Measurements from ENCODE around the gene EXOC6B. TPM values are rescaled to one million over a fixed set of nuclear protein-coding genes. Genes with fewer than 3 reads are reported as not detected.

Gene EXOC6B
- total RNA-seq, 8 experiments from 2014 or later: 16.7 to 37.4 (median 25.3) TPM

- peak in 1 of 8 experiments; percentile 29 for ATAC-seq (replicated peaks in 6 of 8)
- no peak overlapping the region for H3K27ac ChIP-seq
- H3K4me3 ChIP-seq: no peak overlapping the region
- no peaks in the 10 kb centered on the region for H3K4me1 ChIP-seq (replicated peaks in 1 of 2)
- in situ Hi-C loops (cut with MboI; ENCODE audit: low pct_unique_long_range_greater_than_20kb in 2 of 9, low sequenced_read_pairs in 9 of 9, unreplicated experiment in 9 of 9): loop anchor here in 2 of 9 experiments (10.0 to 25.0 kb wide), 4 partner anchors 132 to 1207 kb away; no protein-coding TSS in a partner anchor
These were observed 81.8 kb downstream of the EXOC6B start for GRCh38 chr2:72744049-72744448.

DNA sequence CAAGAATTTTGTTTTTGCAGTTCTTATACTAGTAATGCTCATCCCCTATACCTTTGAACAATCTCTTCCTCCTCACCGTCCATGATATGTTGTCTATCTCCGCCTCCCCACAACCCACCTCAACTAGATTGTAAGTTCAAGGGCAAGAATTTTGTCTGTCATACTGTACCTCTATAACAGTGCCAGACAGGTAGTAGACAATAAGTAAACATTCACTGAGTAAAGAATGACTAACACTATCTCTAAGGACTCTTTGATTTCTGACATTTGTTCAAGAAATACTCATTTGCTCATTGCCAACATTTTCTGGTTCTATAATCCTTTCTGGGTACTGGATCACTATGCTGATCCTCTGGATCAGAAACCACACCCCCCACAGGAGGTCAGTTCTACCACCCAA lies 82.4 kb downstream of the EXOC6B start:
- in situ Hi-C loops (cut with MboI; ENCODE audit: low pct_unique_long_range_greater_than_20kb in 2 of 9, low sequenced_read_pairs in 9 of 9, unreplicated experiment in 9 of 9): loop anchor here in 2 of 9 experiments (10.0 to 25.0 kb wide), 4 partner anchors 131 to 1206 kb away; no protein-coding TSS in a partner anchor
- no peaks in the 10 kb centered on the region for H3K4me1 ChIP-seq (replicated peaks in 1 of 2)
- no peak overlapping the region for H3K4me3 ChIP-seq
- 85 to 100% (median 100%) methylated on average over 1 to 2 of the region's 2 CpGs; no CpG with 5 or more reads in 1 of the 10 experiments for WGBS, 10 experiments
- ATAC-seq (replicated peaks in 6 of 8): no peak
- no peak overlapping the region for H3K27ac ChIP-seq

DNA sequence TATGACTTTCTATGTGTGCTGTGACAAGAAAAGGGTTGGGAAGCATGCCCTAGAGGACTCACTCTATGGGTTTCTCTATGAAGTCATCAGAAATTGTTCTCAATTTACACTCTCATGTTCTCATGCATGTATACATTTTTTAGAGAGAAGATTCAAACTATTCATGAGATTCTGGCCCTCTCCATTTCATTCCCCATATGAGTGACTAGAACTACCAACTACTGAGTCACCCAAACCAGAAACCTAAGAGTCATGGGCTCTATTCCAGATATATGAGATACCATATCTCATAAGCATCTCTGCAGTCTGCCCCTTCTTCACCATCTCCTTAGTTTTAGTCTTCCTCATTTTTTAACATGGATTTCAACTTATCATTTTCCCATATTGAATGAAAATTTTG lies 87.7 kb downstream of the EXOC6B start:
- Histone ChIP-seq H3K4me1 (replicated peaks in 1 of 2) (no peaks in the 10 kb centered on the region), H3K4me3 (no peak overlapping the region), H3K27ac (no peak overlapping the region)
- in situ Hi-C loops (cut with MboI; ENCODE audit: low pct_unique_long_range_greater_than_20kb in 2 of 9, low sequenced_read_pairs in 9 of 9, unreplicated experiment in 9 of 9): loop anchor here in 2 of 9 experiments (25.0 kb wide), 3 partner anchors 126 to 1201 kb away; no protein-coding TSS in a partner anchor
- ATAC-seq (replicated peaks in 6 of 8): no peak

- no peak overlapping the region for H3K27ac ChIP-seq
- WGBS, 10 experiments: 60 to 100% (median 82%) methylated on average over 1 to 2 of the region's 2 CpGs; no CpG with 5 or more reads in 2 of the 10 experiments
- no peak overlapping the region for H3K4me3 ChIP-seq
- H3K4me1 ChIP-seq (replicated peaks in 1 of 2): no peaks in the 10 kb centered on the region
- in situ Hi-C loops (cut with MboI; ENCODE audit: low pct_unique_long_range_greater_than_20kb in 2 of 9, low sequenced_read_pairs in 9 of 9, unreplicated experiment in 9 of 9): loop anchor here in 2 of 9 experiments (25.0 kb wide), 3 partner anchors 122 to 1197 kb away; no protein-coding TSS in a partner anchor
- no peak for ATAC-seq (replicated peaks in 6 of 8)
These were observed 91.4 kb downstream of the EXOC6B start for GRCh38 chr2:72734432-72734831.

DNA sequence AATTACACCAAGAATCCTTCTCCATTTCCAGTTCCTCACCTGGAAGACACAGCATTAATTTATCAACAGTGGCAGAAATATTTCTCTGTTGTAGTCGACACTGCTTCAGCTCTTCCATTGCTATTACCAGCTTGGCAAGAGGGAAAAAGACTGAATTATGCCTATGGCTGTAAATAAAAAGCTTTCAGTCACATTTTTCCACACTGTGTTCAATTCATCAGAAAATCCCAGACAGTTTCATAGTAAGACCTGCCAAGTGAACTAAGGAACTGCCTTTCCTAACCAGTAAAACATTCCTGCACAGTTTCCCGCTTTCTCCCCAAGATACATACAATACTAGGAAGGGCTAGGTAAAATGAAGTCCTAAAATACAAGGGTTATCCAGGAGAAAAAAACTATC lies 94.7 kb downstream of the EXOC6B start:
- H3K4me3 ChIP-seq: no peak overlapping the region
- peak in 1 of 8 experiments; percentile 23 for ATAC-seq (replicated peaks in 6 of 8)
- no peaks in the 10 kb centered on the region for H3K4me1 ChIP-seq (replicated peaks in 1 of 2)
- WGBS, 10 experiments: 55 to 100% (median 83%) methylated on average over 1 to 2 of the region's 2 CpGs; no CpG with 5 or more reads in 1 of the 10 experiments
- H3K27ac ChIP-seq: no peak overlapping the region
- in situ Hi-C loops (cut with MboI; ENCODE audit: low pct_unique_long_range_greater_than_20kb in 2 of 9, low sequenced_read_pairs in 9 of 9, unreplicated experiment in 9 of 9): loop anchor here in 2 of 9 experiments (25.0 kb wide), 3 partner anchors 119 to 1194 kb away; no protein-coding TSS in a partner anchor

DNA sequence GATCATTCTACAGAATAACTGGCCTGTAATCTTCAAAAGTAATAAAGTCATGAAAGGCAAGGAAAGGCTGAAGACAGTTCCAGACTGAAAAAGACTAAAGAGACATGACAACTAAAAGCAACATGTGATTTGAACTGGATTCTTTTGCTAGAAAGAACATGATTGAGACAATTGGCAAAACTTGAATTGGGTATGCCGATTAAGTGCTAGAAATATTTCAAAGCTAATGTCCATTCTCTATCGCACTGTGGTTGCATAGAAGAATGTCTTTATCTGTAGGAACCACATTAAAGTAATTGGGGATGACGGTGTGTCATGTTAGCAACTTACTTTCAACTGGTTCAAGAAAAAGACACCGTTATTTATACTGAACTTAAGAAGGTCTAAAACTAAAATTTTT lies 98.5 kb downstream of the EXOC6B start:
- WGBS, 10 experiments: 81 to 100% (median 96%) methylated on average over 2 to 4 of the region's 4 CpGs; no CpG with 5 or more reads in 1 of the 10 experiments
- Histone ChIP-seq H3K27ac (no peak overlapping the region), H3K4me3 (no peak overlapping the region), H3K4me1 (replicated peaks in 1 of 2) (no peaks in the 10 kb centered on the region)
- in situ Hi-C loops (cut with MboI; ENCODE audit: low pct_unique_long_range_greater_than_20kb in 2 of 9, low sequenced_read_pairs in 9 of 9, unreplicated experiment in 9 of 9): loop anchor here in 2 of 9 experiments (25.0 kb wide), 3 partner anchors 115 to 1190 kb away; no protein-coding TSS in a partner anchor
- ATAC-seq (replicated peaks in 6 of 8): no peak

DNA sequence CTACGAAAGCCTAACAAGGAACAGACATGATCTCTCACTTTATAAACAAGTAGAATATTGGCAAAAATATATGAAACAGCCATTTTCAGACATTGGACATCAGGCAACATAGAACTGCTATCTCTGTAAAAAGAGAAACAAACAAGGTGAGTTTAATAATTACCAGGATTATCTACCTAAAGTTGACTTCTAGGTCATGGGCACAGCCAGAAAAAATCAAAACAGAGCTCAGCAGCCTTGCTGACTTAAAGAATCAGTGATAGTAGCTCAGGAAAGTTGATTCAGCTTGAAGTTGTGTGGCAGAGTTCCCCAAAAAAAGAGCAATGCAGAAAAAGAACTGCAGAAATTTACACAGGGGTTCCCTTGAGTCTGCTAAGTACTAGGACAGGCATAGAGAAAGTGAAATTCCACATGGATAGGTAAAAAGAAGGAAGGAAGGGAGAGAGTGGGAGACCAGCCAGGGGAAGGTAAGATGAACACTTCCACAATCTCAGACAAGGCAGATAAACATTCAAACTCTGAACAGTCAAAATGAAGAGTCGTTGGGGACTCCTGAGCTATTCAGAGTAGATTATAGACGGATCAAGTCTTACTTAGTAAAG lies 102.0 kb downstream of the EXOC6B start:
- no peaks in the 10 kb centered on the region for H3K4me1 ChIP-seq (replicated peaks in 1 of 2)
- in situ Hi-C loops (cut with MboI; ENCODE audit: low pct_unique_long_range_greater_than_20kb in 2 of 9, low sequenced_read_pairs in 9 of 9, unreplicated experiment in 9 of 9): no loop called here
- no peak for ATAC-seq (replicated peaks in 6 of 8)
- H3K4me3 ChIP-seq: no peak overlapping the region
- WGBS, 10 experiments: 63 to 100% (median 86%) methylated on average over 1 to 3 of the region's 3 CpGs
- no peak overlapping the region for H3K27ac ChIP-seq

DNA sequence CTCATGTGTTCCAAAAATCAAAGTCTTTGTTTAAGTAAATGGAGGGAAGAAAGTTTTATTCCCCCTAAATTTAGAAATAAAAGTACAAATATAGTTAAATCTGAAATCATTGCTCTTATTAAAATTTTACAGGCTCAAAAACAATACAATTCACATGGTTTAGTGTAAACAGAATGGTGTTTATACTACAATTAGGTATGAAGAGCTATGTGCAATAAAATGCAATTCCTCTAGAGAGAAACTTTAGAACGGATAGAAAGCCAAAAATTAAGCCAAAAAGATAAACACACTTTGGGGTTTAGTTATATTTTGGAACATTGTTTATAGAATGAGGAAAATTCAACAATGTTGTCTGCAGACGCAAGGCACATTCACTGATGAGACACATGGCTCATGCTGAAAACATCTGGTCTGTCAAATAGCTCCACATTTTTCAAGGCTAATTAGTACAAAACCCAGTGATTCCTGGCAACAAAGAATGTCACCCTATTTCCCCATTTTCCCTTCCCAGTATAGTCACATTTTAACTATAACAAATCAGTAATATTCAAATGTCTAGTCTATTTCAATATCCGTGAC lies 103.3 kb downstream of the EXOC6B start:
- H3K4me1 ChIP-seq (replicated peaks in 1 of 2): no peaks in the 10 kb centered on the region
- H3K4me3 ChIP-seq: no peak overlapping the region
- in situ Hi-C loops (cut with MboI; ENCODE audit: low pct_unique_long_range_greater_than_20kb in 2 of 9, low sequenced_read_pairs in 9 of 9, unreplicated experiment in 9 of 9): no loop called here
- WGBS, 10 experiments: 15 to 97% (median 79%) methylated on average over 1 to 3 of the region's 3 CpGs
- peak in 2 of 8 experiments; percentile 37 to 51 for ATAC-seq (replicated peaks in 6 of 8)
- H3K27ac ChIP-seq: no peak overlapping the region

DNA sequence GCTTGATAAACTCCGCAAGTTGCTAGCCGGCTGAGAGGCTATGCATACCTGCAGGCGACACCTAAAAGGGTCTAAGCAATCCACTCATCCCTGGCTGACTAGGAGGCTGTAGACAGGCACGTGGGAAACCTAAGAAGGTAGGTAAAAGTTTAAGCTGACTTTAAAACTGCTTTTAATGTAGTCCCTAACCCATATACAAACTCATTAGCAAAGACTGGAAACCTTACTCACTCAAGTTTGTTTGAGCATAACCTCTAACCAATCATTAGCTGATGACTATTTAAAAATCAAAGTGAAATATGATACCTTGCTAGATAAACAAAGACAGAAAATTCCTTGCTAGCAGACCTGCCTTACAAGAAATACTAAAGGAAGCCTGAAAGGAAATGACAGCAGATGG lies 106.4 kb downstream of the EXOC6B start:
- Histone ChIP-seq H3K4me1 (replicated peaks in 1 of 2) (no peaks in the 10 kb centered on the region), H3K27ac (no peak overlapping the region), H3K4me3 (no peak overlapping the region)
- WGBS, 10 experiments: 25 to 92% (median 68%) methylated on average over 1 to 4 of the region's 4 CpGs; no CpG with 5 or more reads in 1 of the 10 experiments
- in situ Hi-C loops (cut with MboI; ENCODE audit: low pct_unique_long_range_greater_than_20kb in 2 of 9, low sequenced_read_pairs in 9 of 9, unreplicated experiment in 9 of 9): no loop called here
- ATAC-seq (replicated peaks in 6 of 8): peak in 1 of 8 experiments; percentile 44

DNA sequence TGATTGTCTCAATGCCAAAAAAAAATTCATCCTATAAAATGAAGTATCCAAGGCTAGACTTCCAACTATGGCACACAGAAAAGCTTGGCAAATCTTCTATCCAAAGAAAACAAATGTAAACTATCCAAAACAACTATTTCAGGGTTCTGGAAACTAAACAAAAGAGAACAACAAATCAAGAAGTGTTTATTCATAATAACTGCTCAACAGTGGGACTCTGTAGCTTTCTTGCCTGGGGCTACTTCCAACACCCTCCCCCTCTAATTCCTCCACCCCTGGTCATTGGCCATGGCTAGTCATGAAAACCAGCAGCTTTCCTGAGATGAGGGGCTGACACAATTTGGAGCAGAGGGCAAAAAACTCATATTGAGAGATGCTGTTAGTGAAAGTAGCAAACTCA lies 107.0 kb downstream of the EXOC6B start:
- Histone ChIP-seq H3K4me1 (replicated peaks in 1 of 2) (no peaks in the 10 kb centered on the region), H3K4me3 (no peak overlapping the region), H3K27ac (no peak overlapping the region)
- in situ Hi-C loops (cut with MboI; ENCODE audit: low pct_unique_long_range_greater_than_20kb in 2 of 9, low sequenced_read_pairs in 9 of 9, unreplicated experiment in 9 of 9): no loop called here
- no peak for ATAC-seq (replicated peaks in 6 of 8)

DNA sequence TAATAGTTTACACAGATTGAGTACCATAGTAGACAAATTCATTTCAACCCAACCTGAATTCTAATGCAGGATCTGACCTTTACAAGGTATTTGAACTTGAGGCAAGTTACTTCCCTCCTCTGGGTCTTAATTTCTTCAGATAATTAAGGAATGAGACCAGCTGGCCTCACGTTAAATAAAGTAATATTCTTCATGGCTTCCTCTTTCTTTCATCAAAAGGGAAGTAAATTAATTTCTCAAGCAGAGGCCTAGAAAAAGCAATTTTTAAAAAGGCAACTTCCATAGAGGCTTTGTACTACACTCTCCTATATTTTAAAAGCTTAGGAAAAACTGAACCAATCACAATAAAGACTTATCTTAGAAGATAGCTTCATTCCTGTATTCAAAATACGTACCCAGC lies 109.2 kb downstream of the EXOC6B start:
- H3K4me3 ChIP-seq: no peak overlapping the region
- WGBS, 10 experiments: 0 to 50% (median 45%) methylated on average over 1 to 2 of the region's 2 CpGs; no CpG with 5 or more reads in 1 of the 10 experiments
- in situ Hi-C loops (cut with MboI; ENCODE audit: low pct_unique_long_range_greater_than_20kb in 2 of 9, low sequenced_read_pairs in 9 of 9, unreplicated experiment in 9 of 9): no loop called here
- H3K4me1 ChIP-seq (replicated peaks in 1 of 2): no peaks in the 10 kb centered on the region
- ATAC-seq (replicated peaks in 6 of 8): no peak
- H3K27ac ChIP-seq: no peak overlapping the region

DNA sequence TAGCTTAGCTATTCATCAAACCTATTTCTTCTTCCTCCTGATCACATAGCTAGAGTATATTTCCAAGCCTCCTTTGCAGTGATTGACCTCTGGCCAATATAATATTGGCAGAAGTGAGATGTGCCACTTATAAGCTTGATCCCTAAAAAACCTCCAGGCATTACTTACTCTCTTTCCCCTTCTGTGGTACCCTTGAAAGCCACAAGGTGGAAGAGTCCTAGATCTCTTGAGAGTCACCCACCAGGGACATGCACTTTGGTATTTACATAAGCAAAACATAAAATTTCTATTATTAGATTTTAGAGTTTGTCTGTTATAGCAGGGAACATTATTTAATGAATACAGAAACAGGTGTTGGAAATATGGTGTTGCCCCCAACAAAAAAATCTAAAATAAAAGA lies 112.0 kb downstream of the EXOC6B start:
- no peak for ATAC-seq (replicated peaks in 6 of 8)
- Histone ChIP-seq H3K27ac (no peak overlapping the region), H3K4me1 (replicated peaks in 1 of 2) (no peaks in the 10 kb centered on the region), H3K4me3 (no peak overlapping the region)
- in situ Hi-C loops (cut with MboI; ENCODE audit: low pct_unique_long_range_greater_than_20kb in 2 of 9, low sequenced_read_pairs in 9 of 9, unreplicated experiment in 9 of 9): no loop called here

GRCh38 chr2:72712977-72713376 lies 112.9 kb downstream of the EXOC6B start:
- H3K27ac ChIP-seq: no peak overlapping the region
- in situ Hi-C loops (cut with MboI; ENCODE audit: low pct_unique_long_range_greater_than_20kb in 2 of 9, low sequenced_read_pairs in 9 of 9, unreplicated experiment in 9 of 9): no loop called here
- H3K4me1 ChIP-seq (replicated peaks in 1 of 2): no peaks in the 10 kb centered on the region
- no peak for ATAC-seq (replicated peaks in 6 of 8)
- H3K4me3 ChIP-seq: no peak overlapping the region

GRCh38 chr2:72712304-72712703 lies 113.5 kb downstream of the EXOC6B start:
- no peaks in the 10 kb centered on the region for H3K4me1 ChIP-seq (replicated peaks in 1 of 2)
- H3K27ac ChIP-seq: no peak overlapping the region
- in situ Hi-C loops (cut with MboI; ENCODE audit: low pct_unique_long_range_greater_than_20kb in 2 of 9, low sequenced_read_pairs in 9 of 9, unreplicated experiment in 9 of 9): no loop called here
- no peak for ATAC-seq (replicated peaks in 6 of 8)
- H3K4me3 ChIP-seq: no peak overlapping the region
